Endothelial cell of umbilical vein (primary cell): ENCODE data around the gene ETV6. TPM values are rescaled to one million over a fixed set of nuclear protein-coding genes. Genes with fewer than 3 reads are reported as not detected.

Experiments used
- BruUV-seq: library from RNA; stranded (reverse); fragments of 400-500 nt; replicated peaks from 2 replicates; lab custom pipeline; 2021; lab: Mats Ljungman, UMichigan
- CTCF ChIA-PET: fragments of 300-600, 350-600 bp; sonication (Branson Sonifier 250); formaldehyde crosslinking; loops from one replicate; lab custom pipeline; 2021; ENCODE audit warnings: antibody characterized with exemption, inconsistent platforms; lab: Charles Lee
- POLR2A ChIA-PET: fragments of 300-600, 350-600 bp; sonication (Branson Sonifier 250); formaldehyde crosslinking; loops from one replicate; lab custom pipeline; 2021; ENCODE audit warnings: antibody characterized with exemption, inconsistent platforms; lab: Charles Lee
- DNase-seq: peaks from one replicate; pipeline ENCODE4 v3.0.0-alpha.2; 2011; ENCODE audit warnings: low read depth, low spot score
- FAIRE-seq: peaks from 2 replicates; lab custom pipeline; 2011; peaks lifted over from hg19 to GRCh38; lab: Jason Lieb, UNC
- H2AFZ ChIP-seq: 2 replicates; pipeline ENCODE4 v1.6.0; 2012; ENCODE audit warnings: low read depth, low read length, control low read depth, inconsistent platforms
- H3K27ac ChIP-seq: 2 replicates; pipeline ENCODE4 v1.5.1; 2011; ENCODE audit warnings: low read depth, mild to moderate bottlenecking, control low read depth, low read length, moderate library complexity; ENCODE audit not compliant: insufficient read depth
- H3K27me3 ChIP-seq, 2 experiments: 2 replicates each; pipeline versions ENCODE4 v1.6.0 to v1.6.1; 2011; ENCODE audit warnings: low read length in 2 of 2, mixed read lengths in 1 of 2; ENCODE audit not compliant: control insufficient read depth in 2 of 2, insufficient read depth in 2 of 2
- H3K36me3 ChIP-seq, 2 experiments: 2 replicates in 1 of 2; 3 replicates in 1 of 2; pipeline ENCODE4 v1.5.1; 2011; ENCODE audit warnings: low read length in 2 of 2, mild to moderate bottlenecking in 1 of 2, moderate library complexity in 1 of 2; ENCODE audit not compliant: control insufficient read depth in 2 of 2, insufficient read depth in 2 of 2; ENCODE audit errors: extremely low read depth in 1 of 2
- H3K4me1 ChIP-seq: 3 replicates; pipeline ENCODE4 v1.5.1; 2011; ENCODE audit warnings: mild to moderate bottlenecking, low read length; ENCODE audit not compliant: control insufficient read depth, insufficient read depth; ENCODE audit errors: extremely low read depth
- H3K4me2 ChIP-seq: 2 replicates; pipeline ENCODE4 v1.6.1; 2011; ENCODE audit warnings: low read length, control low read depth, mixed read lengths; ENCODE audit not compliant: insufficient read depth
- H3K4me3 ChIP-seq, 3 experiments: fragments of 200-600 bp in 1 of 3; sonication (generic), shearing (Covaris generic) in 1 of 3; replicated peaks in 1 of 3; 2 replicates each; pipeline ENCODE4 v1.5.1; 2011 to 2016; ENCODE audit warnings: control low read depth in 3 of 3, low read length in 3 of 3, mild to moderate bottlenecking in 2 of 3, inconsistent platforms in 1 of 3, low read depth in 1 of 3, moderate library complexity in 1 of 3; ENCODE audit not compliant: insufficient read depth in 1 of 3
- H3K79me2 ChIP-seq: 2 replicates; pipeline ENCODE4 v1.6.0; 2012; ENCODE audit warnings: low read length, inconsistent platforms; ENCODE audit not compliant: control insufficient read depth, insufficient read depth
- H3K9ac ChIP-seq: replicated peaks from 2 replicates; pipeline ENCODE3; 2011; ENCODE audit warnings: low read length, control low read depth; ENCODE audit not compliant: insufficient read depth; ENCODE audit errors: extremely low read depth
- H3K9me1 ChIP-seq: replicated peaks from 3 replicates; pipeline ENCODE4 v1.6.0; 2011; ENCODE audit warnings: mild to moderate bottlenecking, low read length; ENCODE audit not compliant: control insufficient read depth, insufficient read depth; ENCODE audit errors: extremely low read depth
- H3K9me3 ChIP-seq: replicated peaks from 2 replicates; pipeline ENCODE4 v1.5.1; 2012; ENCODE audit warnings: low read length, inconsistent platforms; ENCODE audit not compliant: control insufficient read depth, insufficient read depth
- H4K20me1 ChIP-seq: replicated peaks from 2 replicates; pipeline ENCODE3; 2011; ENCODE audit warnings: mild to moderate bottlenecking, low read length; ENCODE audit not compliant: control insufficient read depth, insufficient read depth; ENCODE audit errors: extremely low read depth
- EZH2 ChIP-seq: IDR thresholded peaks from 2 replicates; pipeline ENCODE4 v1.6.1; 2012; ENCODE audit warnings: borderline replicate concordance, low read depth, mild to moderate bottlenecking, moderate library complexity, low read length, inconsistent platforms; ENCODE audit not compliant: severe bottlenecking
- FOS ChIP-seq: IDR thresholded peaks from 2 replicates; pipeline ENCODE4 v1.6.1; 2011; ENCODE audit warnings: mild to moderate bottlenecking, low read length, moderate library complexity, borderline replicate concordance; ENCODE audit not compliant: insufficient read depth
- GATA2 ChIP-seq: IDR thresholded peaks from 2 replicates; pipeline ENCODE4 v1.7.0; 2011; ENCODE audit warnings: low read depth, mild to moderate bottlenecking, moderate library complexity, mixed read lengths, low read length; ENCODE audit not compliant: insufficient read length, insufficient read depth
- JUN ChIP-seq: IDR thresholded peaks from 2 replicates; pipeline ENCODE4 v1.6.1; 2011; ENCODE audit warnings: borderline replicate concordance, low read depth; ENCODE audit not compliant: insufficient read length, insufficient read depth
- MYC ChIP-seq: IDR thresholded peaks from one replicate; pipeline ENCODE4 v1.6.1; 2011; ENCODE audit warnings: mild to moderate bottlenecking, low read depth, low read length
- POLR2A ChIP-seq: IDR thresholded peaks from 2 replicates; pipeline ENCODE4 v1.6.1; 2012; ENCODE audit warnings: low read depth, mild to moderate bottlenecking, control low read depth, low read length
- POLR2AphosphoS5 ChIP-seq: IDR thresholded peaks from 2 replicates; pipeline ENCODE4 v1.6.1; 2012; ENCODE audit warnings: low read depth, mild to moderate bottlenecking, control low read depth, low read length, moderate library complexity; ENCODE audit not compliant: insufficient read depth
- dilution Hi-C: fragments of 300-500 bp; cut with MboI; formaldehyde crosslinking; loops from one replicate; pipeline ENCODE4 v1.15.0; 2019; ENCODE audit warnings: low sequenced_read_pairs; ENCODE audit not compliant: extremely low pct_ligation_motif_present
- intact Hi-C: fragments of 100-400 bp; cut with micrococcal nuclease; formaldehyde crosslinking; loops from one replicate; pipeline ENCODE4 v1.10.0; 2022
- polyA plus RNA-seq, 4 experiments: library from polyadenylated mRNA; depleted of rRNA in 3 of 4; stranded (reverse) in 3 of 4; unstranded in 1 of 4; fragments of >200 nt; gene quantifications; 2 replicates each; pipeline versions ENCODE4 v1.2.1 to v1.2.3, GENCODE V29; 2011 to 2012; ENCODE audit warnings: missing spikeins in 1 of 4
- total RNA-seq: library from RNA; stranded (reverse); gene quantifications from 2 replicates; pipeline ENCODE4 v1.2.3, GENCODE V29; 2021
- TF ChIP-seq, protein P1 (sequence below): IDR thresholded peaks from 2 replicates; pipeline ENCODE4 v1.6.1; 2011; ENCODE audit not compliant: insufficient read depth, insufficient read length
- TF ChIP-seq, protein P2 (sequence below), 2 donors: IDR thresholded peaks; 1 replicate in 1 of 2; 2 replicates in 1 of 2; pipeline ENCODE4 v1.5.1; 2011; ENCODE audit warnings: low read length in 2 of 2, mild to moderate bottlenecking in 2 of 2, moderate library complexity in 2 of 2, control low read depth in 1 of 2, inconsistent platforms in 1 of 2, low read depth in 1 of 2; ENCODE audit not compliant: insufficient read depth in 1 of 2; ENCODE audit errors: extremely low read depth in 1 of 2

Gene ETV6
- total and polyA plus RNA-seq, 2 donors (not counting 3 experiments of a cell fraction or from before 2014, with no cell fraction given), result 15.9 to 57.1 TPM

DNA sequence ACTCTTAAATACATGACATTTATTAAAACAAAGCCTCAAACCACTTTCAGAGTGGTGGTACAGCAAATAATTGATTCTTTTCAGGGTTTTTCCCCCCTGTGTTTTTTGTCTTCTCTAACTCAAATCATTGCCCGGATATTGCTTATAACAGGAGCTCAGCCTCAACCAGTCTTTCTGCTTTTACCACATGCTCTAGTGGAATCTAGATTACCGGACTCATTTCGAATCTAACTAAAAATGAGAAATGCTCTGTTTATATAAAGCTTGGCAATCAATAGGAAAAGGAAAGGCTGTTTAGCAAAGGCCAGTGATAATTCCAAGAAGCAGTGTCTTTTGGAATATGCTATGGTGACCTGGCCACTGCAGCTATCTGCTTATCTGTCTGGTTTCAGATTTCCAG lies 161.5 kb downstream of the ETV6 start:
- Histone ChIP-seq H3K27ac (no peak overlapping the region), H3K79me2 (peaks cover 7% of the 10 kb centered on the region), H2AFZ (no peak overlapping the region), H3K9me1 (no peaks in the 10 kb centered on the region), H3K27me3 (no peaks in the 10 kb centered on the region), H3K9me3 (no peaks in the 10 kb centered on the region), H4K20me1 (no peaks in the 10 kb centered on the region), H3K4me1 (peaks cover 35% of the 10 kb centered on the region), H3K4me3 (no peak overlapping the region), H3K36me3 (no peaks in the 10 kb centered on the region), H3K4me2 (no peak overlapping the region), H3K9ac (no peak overlapping the region)
- DNase-seq (peak; percentile 41), FAIRE-seq (no peak)
- intact Hi-C loops, result loop anchor here (5.0 kb wide), 3 partner anchors 76 to 229 kb away; no protein-coding TSS in a partner anchor
- TF ChIP-seq MYC (no peak), GATA2 (no peak), POLR2A (no peak), EZH2 (no peak), JUN (no peak), FOS (no peak), POLR2AphosphoS5 (no peak)
- TF ChIP-seq, protein P1, sequence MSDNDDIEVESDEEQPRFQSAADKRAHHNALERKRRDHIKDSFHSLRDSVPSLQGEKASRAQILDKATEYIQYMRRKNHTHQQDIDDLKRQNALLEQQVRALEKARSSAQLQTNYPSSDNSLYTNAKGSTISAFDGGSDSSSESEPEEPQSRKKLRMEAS, result no peak
- TF ChIP-seq, protein P2, sequence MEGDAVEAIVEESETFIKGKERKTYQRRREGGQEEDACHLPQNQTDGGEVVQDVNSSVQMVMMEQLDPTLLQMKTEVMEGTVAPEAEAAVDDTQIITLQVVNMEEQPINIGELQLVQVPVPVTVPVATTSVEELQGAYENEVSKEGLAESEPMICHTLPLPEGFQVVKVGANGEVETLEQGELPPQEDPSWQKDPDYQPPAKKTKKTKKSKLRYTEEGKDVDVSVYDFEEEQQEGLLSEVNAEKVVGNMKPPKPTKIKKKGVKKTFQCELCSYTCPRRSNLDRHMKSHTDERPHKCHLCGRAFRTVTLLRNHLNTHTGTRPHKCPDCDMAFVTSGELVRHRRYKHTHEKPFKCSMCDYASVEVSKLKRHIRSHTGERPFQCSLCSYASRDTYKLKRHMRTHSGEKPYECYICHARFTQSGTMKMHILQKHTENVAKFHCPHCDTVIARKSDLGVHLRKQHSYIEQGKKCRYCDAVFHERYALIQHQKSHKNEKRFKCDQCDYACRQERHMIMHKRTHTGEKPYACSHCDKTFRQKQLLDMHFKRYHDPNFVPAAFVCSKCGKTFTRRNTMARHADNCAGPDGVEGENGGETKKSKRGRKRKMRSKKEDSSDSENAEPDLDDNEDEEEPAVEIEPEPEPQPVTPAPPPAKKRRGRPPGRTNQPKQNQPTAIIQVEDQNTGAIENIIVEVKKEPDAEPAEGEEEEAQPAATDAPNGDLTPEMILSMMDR (IDR thresholded peaks at IDR 0.05; ENCODE audit: extremely low read depth in 1 of 2, insufficient read depth in 1 of 2, low read depth in 1 of 2, low read length in 2 of 2), result no peak
- dilution Hi-C loops, result no loop called here
- BruUV-seq, result no TSS peak
- ChIA-PET POLR2A (no interaction called here), CTCF (interaction anchor here (1.0 to 5.1 kb wide), 7 partner anchors 10 to 230 kb away, joined by 3 to 46 read pairs (median 3); no protein-coding TSS in a partner anchor)
